ENCODE results near the gene EP400. TPM values are rescaled to one million over a fixed set of nuclear protein-coding genes. Genes with fewer than 3 reads are reported as not detected.
A peak's percentile ranks its signal among the peaks of the same experiment; 100 is the strongest.

EP400 gene
- total RNA-seq, 1 donor from 2014 or later: 6.7 TPM

DNA sequence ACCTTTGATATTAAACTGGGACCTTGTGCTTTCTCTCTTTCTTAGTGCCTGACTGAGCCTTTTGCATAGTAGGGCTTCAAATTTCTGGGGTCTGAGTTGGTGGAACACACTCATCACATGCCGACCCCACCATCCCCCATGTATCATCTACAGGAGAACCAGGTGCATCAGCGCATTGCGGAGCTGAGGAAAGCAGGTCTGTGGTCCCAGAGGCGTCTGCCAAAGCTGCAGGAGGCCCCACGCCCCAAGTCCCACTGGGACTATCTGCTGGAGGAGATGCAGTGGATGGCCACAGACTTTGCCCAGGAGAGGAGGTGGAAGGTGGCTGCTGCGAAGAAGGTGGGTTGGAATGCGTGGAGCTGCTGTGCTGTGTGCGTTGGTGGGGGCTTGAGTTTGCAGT is 37.8 kb downstream of the EP400 start:
- DNase-seq (ENCODE audit: low read depth in 2 of 2): no peak

DNA sequence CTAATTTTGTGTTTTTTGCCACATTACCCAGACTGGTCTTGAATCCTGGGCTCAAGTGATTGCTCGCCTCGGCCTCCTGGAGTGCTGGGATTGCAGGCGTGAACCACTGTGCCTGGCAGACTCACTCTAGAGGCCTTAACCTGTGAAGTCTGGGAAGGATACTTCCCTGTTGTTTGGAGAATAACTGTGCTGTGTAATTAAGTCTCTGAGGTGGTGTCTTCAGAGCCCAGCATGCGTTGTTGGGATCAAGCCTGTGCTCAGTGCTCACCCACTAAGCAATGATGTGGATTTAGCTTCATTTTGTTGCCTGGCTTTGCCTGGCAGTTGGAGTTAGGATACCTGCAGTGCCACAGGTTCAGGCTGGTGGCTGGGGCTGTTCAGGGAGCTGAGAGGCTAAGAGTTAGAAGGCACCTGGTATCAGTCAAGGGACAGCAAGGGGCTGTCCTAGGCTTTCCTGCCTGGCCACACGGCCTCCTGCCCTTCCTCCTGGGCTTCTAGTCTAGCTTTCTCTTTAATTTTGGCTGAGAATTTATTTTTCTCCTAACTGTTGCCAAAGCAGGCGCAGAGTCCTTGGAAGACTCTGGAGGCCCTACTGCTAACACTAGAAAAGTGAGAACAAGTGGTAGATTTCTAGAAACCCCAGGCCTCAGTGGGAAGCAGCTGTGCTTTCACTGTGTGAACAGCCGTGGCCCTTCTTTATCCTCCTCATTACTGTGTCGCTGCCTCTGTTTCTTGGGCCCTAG is 38.5 kb downstream of the EP400 start:
- no peak for DNase-seq (ENCODE audit: low read depth in 2 of 2)

DNA sequence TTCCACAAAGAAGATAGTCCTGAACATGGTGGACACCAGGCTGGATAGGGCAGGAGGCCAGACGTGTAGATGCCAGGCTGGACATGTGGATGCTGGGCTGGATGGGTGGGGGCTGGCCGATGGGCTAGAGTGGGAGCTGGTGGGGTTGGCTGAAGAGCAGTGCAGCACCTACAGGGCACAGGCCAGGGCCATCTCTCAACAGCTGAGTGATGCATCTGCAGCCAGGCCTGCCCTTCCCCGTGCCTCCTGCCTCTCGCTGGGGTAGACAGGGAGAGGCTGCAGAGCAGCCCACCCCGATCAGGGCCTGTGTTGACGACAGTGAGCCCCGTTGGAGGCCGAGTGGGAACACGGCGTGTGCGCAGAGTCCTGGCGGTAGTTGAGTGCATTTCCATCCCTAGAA is 39.3 kb downstream of the EP400 start:
- no peak for DNase-seq (ENCODE audit: low read depth in 2 of 2)

DNA sequence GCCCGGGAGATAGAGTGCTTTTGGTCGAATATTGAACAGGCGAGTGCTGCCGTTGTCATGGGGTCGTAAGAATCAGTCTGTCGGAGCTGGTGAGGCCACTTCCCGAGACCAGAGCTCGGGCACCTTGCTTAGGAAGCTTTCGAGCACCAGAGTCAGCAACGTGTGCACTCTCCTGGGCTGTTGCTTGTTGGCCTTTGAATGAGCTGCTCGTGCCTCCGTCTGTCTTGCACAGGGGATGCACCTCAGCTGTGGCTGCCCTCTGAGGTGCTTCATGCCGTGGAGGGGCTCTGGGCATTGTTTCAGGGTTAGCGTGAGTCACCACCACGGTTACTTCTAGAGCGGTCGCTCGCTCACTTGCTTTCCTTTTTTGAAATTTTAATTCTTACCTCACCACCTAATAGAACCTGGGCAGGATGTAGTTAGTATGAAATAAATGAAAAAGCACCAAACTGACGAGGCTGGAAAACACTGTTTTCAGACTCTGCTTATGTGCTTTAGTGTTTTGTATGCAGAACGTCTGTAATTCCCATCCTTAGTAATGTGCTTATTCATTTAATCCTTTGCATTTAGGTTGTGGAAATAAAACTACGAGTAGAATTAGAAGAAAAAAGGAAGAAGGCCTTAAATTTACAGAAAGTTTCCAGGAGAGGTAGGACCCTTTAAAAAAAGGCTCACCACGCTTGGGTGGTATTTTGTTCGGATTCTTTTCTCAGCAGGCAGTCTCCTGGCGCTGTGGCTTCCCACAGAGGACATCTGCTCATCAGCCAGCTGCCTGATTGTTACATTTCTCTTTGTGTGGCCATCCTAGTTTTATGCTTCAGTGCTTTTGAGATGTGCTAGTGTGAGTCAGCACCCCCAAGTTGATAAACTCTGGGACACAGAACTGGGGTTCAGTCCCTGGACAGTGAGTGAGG is 40.6 kb downstream of the EP400 start:
- no peak for DNase-seq (ENCODE audit: low read depth in 2 of 2)

DNA sequence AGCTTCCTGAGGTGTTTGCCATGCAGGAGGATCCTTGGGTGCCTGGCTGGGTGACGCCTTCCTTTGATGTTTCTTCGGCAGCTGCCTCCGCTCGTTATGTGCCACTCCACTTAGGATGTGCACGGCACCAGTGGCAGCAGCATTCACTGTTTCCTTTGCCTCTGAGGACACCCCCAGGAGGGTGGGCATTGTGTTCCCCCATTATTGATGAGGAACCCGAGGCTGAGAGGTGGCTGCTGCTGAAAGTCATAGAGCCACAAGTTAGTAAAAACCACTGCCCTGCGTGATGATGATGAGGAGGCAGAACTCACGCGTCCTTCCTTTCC is 41.2 kb downstream of the EP400 start:
- DNase-seq (ENCODE audit: low read depth in 2 of 2): no peak

DNA sequence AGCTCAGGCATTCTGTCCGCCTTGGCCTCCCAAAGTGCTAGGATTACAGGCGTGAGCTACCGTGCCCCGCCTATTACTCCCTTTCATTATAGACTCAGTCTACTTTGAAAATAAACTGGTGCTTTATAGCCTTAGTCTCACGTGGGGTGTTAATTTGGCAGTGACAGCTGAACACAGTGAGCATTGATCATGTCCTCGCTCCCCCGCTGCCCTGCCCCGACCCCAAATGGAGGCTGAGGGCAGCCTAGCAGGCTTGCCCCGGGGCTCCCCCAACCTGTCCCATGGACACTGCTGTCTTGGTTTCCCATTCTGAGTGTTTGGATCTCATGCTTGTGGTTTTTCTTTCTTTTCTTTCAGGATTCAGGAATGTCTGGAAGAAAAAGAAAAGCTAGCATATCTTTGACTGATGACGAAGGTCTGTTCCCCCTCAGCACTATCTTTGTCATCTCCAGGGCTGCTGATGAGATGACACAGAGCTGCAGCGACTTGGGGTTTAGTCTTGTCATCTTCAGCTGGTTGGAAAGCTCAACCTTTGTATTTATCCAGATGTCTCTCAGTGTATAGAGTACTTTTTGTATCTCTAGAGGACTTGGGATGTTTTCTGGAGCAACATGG is 42.2 kb downstream of the EP400 start:
- DNase-seq (ENCODE audit: low read depth in 2 of 2): no peak

DNA sequence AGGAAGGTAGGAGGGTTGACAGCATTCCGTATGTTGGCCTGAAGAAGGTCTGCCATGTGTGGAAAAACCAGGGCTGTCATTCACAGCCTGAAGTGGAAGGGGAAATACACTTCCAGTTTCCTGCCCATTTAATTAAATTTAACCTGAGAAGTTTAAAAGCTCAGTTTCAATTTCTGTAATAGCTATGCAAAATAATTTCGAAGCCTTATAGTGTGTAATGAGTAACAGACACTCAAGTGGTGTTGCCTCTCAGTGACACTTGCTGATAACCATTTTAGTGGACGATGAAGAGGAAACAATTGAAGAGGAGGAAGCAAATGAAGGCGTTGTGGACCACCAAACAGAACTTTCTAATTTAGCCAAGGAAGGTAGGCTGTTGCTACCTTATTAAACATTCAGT is 44.8 kb downstream of the EP400 start:
- no peak for DNase-seq (ENCODE audit: low read depth in 2 of 2)

DNA sequence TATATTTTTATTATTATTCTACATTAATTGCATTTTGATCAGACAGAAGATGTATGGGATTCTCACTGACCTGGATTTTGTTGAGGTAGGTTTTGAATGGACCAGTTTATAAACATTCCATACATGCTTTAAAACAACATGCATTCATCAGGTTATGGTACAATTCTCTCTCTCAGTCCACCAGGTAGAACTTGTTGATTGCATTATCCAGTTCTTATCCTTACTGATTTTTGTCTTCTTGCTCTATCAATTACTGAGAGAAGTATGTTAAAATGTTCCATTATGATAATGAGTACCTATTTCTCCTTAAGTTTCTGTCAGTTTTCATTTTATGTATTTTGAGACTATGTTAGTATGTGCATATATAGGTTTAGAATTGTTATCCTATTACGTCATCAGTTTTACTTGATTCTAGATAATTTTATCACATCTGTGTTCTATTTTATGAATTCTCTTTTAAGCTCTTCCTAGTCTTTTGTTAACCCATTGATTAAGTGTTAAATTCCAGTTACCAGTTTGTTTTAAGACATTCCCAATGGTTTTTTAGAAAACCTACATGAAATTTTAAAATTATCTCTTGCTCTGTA is 50.6 kb downstream of the EP400 start:
- no peak for DNase-seq (ENCODE audit: low read depth in 2 of 2)

DNA sequence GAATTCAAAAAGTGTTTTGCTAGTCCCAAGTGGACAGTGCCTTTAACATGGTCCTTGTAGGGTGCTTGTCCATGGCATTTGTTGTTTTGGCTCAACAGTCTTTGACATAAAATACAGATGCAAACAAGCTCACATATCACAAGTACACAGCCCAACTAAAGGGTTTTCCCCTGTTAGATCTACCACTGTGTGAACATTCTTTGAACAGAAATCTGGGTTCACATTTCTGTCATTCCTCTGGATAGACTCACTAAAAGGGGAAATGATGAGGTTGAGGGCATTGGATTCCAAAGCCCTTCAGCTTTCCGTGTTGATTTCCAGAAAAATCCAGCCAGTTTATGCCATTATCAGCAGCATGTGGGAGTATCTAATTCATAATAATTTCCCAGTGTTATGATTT is 54.1 kb downstream of the EP400 start:
- peak; percentile 79 to 85 for DNase-seq (ENCODE audit: low read depth in 2 of 2)

DNA sequence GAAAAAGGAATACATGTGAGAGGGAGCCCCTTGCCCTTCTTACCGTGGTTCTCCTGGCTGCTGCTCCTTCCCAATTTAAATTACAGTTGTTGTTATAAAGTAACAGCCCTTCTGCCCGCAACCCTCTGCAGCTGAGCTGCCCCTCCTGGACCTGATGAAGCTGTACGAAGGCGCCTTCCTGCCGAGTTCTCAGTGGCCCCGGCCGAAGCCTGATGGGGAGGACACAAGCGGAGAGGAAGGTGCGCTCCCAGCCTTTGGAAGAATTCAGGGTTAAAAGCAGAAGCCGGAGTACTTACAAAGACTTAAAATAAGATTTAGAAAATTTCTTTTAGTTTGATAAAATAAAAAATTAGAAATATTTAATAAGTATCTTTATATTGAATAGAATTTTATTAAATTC is 55.2 kb downstream of the EP400 start:
- no peak for DNase-seq (ENCODE audit: low read depth in 2 of 2)

DNA sequence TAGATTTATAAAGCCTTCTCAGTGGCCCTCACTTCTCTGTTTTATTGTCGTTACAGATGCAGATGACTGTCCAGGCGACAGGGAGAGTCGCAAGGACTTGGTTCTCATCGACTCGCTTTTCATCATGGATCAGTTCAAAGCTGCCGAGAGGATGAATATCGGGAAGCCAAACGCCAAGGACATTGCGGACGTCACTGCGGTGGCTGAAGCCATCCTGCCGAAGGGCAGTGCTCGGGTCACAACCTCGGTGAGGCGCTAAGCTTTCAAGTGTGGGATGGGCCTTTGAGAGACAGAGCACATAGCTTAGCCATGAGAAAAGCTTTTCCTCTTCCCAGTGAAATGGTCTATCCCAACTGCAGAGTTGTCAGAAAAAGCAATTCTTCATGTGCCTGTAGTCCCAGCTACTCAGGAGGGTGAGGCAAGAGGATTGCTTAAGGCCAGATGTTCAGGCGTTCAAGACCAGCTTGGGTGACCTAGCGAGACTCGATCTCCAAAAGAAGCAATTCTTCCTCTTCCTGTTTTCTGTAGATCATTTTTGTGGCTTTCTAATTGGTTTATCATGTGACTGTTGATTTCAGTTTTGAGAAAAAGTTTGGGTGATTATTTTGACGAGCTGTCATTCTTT is 56.4 kb downstream of the EP400 start:
- DNase-seq (ENCODE audit: low read depth in 2 of 2): no peak

DNA sequence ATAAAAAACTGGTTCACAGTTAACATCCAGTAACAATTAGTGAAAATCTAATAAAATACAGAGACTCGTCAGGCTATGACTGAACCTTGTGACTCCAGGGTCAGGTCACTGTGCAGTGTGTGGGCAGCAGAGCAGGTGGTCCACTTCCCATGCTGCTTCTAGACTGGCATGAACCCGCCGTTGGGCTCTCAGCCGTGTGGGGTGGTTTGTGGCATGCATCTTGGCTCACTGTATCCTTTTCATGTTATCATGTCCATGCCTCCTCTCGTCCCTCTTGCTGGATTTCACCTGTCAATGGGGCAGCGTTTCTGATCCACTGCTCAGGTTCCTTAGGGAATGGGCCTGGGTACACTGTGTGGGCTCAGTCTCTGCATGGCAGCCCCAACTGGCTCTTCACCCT is 57.3 kb downstream of the EP400 start:
- no peak for DNase-seq (ENCODE audit: low read depth in 2 of 2)

DNA sequence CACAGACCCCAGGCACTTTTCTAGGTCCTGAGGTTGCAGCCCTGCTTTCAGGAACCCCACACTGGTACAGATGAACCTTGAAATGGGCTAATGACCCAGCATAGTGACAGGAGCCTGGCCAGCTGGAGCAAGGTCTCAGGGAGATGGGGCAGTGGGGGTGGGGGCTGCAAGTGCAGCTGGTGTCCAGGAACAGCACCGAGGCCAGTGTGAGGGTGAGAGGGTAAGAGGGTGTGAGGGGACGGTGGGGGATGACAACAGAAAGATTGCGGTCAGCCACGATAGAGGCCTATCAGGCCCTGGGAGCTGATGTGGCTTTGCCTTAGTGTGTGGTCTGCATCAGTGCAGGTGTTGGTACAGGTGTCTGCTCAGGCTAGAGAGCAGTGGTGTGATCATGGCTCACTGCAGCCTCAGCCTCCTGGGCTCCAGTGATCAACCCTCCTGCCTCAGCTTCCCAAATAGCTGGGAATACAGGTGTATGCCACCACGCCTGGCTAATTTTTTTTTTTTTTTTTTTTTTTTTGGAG is 59.7 kb downstream of the EP400 start:
- no peak for DNase-seq (ENCODE audit: low read depth in 2 of 2)

DNA sequence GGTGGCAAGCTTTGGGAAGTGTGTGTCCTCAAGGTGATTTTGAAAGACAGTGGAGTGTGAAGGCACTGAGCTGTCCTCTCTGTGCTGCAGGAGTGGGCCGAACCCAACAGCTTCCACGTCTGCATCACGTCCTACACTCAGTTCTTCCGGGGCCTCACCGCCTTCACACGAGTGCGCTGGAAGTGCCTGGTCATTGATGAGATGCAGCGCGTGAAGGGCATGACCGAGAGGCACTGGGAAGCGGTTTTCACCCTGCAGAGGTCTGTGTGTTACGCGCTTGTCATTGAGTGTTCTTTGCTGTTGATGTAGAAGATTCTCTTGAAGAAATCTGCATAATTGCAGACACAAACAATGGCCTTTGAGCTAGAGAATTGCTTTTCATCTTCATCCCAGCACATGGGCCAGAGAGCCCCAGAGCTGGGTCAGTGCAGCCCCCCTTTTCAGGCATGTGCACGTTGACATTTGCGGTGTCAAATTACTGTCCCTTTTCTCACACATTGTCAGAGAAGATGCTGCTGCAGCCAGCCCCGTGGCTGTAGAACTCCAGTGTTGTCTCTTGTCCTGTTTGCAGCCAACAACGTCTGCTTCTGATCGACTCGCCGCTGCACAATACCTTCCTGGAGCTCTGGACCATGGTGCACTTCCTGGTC is 63.3 kb downstream of the EP400 start:
- no peak for DNase-seq (ENCODE audit: low read depth in 2 of 2)

DNA sequence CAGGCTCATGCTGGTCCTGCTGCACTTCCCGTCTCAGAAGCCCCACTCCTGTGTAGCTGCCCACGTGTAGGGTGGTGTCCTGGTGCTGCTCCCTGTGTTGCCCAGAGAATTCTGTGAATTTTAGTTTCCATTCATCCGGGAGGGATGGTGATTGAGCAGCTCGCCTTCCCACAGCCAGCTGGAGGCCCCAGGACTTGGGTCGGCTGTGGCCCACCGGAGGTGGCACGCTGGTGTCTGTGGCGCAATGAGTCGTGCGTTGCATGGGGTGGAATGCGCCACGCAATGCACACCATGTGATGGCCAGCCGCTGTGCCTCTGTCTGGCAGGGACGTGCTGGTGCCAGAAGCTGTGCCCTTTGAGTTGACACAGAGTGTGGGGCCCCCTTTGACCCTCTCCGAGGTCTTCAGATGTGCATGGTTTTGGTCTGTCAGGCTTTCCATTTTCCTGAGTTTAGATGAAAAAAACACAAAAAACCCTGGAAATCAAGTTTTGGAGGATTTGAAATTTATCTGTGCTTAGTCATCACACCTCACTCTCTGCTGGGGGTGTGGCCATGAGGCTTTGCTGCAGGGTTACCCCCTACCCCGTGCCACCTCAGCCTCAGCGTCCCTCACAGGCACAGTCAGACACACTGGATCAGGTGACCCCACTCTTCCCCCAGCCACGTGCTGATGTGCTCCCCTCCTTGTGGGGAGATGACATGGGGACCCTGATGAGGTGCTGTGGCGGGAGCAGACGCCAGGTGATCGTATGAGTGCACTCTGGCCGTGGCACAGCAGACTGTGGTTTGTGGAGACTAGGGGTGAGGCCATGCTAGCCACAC is 64.6 kb downstream of the EP400 start:
- DNase-seq (ENCODE audit: low read depth in 2 of 2): no peak

DNA sequence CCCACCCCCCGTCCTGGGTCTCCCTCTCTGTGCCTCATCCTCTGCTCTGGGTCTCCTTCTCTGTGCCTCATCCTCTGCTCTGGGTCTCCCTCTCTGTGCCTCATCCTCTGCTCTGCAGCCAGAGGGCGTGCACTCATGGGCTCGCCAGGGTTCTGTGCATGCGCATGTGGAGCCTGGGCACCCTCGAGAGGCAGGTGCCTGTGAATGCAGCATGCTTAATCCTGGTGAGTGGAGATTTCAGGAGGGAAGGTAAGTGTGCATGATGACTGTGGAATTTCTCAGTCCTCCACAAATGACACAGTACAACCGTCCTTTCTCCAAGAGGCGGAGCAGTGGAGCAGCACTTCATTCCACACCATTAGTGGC is 65.2 kb downstream of the EP400 start:
- DNase-seq (ENCODE audit: low read depth in 2 of 2): no peak

DNA sequence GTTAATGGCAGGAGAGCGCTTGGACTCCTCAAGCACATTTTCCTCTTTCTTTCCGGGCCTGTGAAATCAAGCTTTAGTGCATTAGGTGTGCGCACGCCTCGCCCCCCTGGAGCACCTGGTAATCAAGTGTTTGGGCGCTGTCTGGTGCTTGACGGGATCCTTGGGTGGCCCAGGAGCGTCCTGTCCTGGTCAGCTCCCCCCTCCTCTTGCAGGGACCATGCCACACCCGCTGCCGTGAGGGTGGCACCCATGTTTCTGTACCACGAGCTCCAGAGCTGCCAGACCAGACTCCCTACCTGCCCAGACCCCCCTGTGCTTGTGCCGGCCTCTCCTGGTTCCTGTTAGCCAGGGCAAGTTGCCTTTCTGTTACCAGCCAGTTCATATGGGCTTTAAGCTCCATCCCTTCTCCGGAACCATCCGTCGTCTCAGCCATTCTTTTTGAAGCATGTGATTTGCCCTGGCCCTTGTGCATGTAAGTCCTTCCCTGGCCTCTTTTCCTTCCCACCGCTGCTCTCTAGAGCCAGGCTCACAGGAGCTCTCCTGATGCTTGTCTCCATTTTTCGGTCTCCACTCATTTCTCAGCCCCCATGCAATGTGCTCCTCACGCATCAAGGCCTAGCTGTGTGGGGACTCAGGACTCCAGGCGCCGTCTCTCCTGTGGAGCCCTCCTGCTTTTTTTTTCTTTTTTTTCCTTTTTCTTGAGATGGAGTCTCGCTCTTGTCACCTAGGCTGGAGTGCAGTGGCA is 66.1 kb downstream of the EP400 start:
- no peak for DNase-seq (ENCODE audit: low read depth in 2 of 2)

DNA sequence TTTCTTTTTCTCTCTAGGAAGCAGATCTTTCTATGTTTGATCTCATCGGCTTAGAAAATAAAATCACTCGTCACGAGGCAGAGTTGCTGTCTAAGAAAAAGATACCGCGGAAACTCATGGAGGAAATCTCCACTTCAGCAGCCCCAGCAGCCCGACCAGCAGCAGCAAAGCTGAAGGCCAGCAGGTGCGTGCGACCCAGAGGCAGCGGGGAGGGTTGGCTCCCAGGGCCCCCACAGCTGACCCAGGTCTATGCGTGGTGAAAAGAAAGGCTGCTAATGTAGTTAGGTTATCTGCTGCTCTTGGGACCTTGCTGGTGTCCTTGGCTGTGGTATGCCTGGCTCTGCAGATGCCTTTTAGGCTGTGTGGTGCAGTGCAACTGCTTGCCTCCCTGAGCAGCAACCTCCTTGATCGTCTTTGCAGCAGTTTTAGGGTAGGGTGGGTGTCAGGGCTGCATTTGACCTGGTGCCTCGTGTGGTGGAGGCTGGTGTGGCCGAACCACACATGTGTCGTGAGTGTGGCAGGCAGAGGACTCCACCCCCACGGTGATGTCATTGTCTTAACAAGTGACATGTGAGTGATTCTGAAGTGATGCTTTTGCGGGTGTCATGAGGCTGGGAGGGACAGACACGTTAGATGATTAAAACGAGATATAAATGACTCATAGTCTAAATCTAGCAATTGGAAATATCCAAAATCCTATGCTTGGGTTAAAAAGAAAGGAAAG is 68.6 kb downstream of the EP400 start:
- DNase-seq (ENCODE audit: low read depth in 2 of 2): no peak

DNA sequence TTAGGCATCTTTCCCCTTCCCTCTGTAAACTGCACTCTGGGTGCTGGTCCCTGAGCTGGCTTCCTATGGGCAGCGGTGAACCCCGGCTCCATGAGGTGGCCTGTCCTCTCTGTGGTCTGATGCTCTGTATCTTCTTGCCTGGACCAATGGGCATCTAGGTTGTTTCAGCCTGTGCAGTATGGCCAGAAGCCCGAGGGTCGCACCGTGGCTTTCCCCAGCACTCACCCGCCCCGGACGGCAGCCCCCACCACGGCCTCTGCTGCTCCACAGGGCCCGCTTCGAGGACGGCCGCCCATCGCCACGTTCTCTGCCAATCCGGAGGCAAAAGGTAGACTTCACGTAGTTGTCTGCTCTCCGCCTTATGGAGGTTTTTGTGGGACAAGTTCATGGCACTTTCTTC is 70.1 kb downstream of the EP400 start:
- no peak for DNase-seq (ENCODE audit: low read depth in 2 of 2)

Data from lung microvascular endothelial cell (primary cell).